Measurements from ENCODE around the gene WWOX. TPM values are rescaled to one million over a fixed set of nuclear protein-coding genes. Genes with fewer than 3 reads are reported as not detected.

Gene WWOX
- total and polyA plus RNA-seq, 3 experiments from 2014 or later, result 17.2 to 18.6 (median 18.2) TPM

DNA sequence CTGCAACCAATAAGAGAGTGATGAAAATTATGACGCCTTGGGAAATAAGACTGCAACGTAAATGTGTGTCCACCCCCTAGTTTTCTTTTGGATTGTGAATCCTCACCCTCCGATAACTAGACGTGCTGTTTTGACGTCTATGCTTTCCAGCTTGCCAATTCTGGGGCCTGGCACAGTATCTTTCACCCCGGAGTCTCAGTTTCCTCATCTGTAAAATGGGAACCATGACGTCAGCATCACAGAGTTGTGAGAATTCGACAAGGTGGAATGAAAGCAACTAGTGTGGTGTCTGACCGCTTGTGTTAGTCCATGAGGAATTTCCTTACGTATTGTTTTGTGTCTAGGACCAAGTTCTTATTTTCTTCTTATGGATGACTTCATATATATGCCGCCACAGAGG, 37.7 kb downstream of the WWOX start:
- ChIA-PET POLR2A (no interaction called here), CTCF (no interaction called here)
- Mint-ChIP-seq H3K27me3 (no peaks in the 10 kb centered on the region), H3K9me3 (no peaks in the 10 kb centered on the region), H3K36me3 (peaks cover 1 to 8% (median 5%) of the 10 kb centered on the region in 3 donors), H3K4me1 (peaks cover 14 to 19% (median 14%) of the 10 kb centered on the region in 3 donors), H3K4me3 (no peak overlapping the region), H3K27ac (no peak overlapping the region)
- Histone ChIP-seq H3K4me1 (ENCODE audit: insufficient read depth, low read length) (no peaks in the 10 kb centered on the region), H3K27ac (ENCODE audit: low read depth, low read length) (no peak overlapping the region), H3K4me3 (ENCODE audit: low read length) (no peak overlapping the region), H3K9me3 (ENCODE audit: low read length) (no peaks in the 10 kb centered on the region), H3K27me3 (ENCODE audit: insufficient read depth, low read length, poor library complexity, severe bottlenecking) (no peaks in the 10 kb centered on the region), H3K36me3 (ENCODE audit: insufficient read depth, low read length) (no peaks in the 10 kb centered on the region)
- no peak for DNase-seq

DNA sequence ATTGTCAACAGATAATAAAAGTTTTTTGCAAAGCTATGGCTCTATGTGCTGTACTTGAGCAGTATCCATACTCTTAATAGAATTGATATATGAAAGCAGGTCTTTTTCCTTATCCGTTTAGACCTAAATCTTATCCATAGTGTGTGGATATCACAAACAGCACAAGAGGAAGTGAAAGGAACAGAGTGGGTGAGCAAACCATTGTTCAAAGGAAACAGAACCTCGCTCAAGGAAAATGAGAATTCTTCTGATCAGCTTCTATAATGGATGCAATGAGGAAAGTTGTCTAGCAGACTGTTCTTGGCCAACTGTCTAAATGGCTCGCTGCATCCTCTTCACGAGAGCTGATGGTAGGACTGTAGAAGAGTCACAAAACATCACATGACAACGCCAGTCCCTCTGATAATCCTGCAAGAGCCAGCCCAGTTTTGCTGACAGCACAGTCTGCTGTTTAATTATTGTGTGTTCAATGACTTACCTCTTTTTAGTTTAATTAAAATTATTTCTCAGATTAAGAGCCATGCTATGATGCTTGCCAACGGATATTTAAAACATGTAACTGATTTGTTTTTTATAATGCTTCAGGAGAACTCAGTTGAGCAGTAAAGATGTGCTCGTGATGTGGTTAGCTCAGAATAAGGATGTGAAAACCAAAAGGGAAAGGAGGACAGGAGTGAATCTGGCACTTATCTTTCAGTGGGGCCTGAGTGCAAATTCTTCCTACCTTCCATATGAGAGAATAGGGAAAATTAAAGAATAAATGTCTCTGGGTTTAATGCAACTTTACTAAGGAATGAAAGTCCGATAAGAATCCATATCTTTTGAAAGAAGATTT, 38.5 kb downstream of the WWOX start:
- CTCF ChIA-PET, result no interaction called here
- no peak for DNase-seq
- H3K27me3 ChIP-seq (ENCODE audit: insufficient read depth, low read length, poor library complexity, severe bottlenecking), result no peaks in the 10 kb centered on the region
- H3K27me3 Mint-ChIP-seq, result no peaks in the 10 kb centered on the region
- no peaks in the 10 kb centered on the region for H3K9me3 Mint-ChIP-seq
- no peaks in the 10 kb centered on the region for H3K36me3 ChIP-seq (ENCODE audit: insufficient read depth, low read length)
- H3K4me3 ChIP-seq (ENCODE audit: low read length), result no peak overlapping the region
- no peak overlapping the region for H3K27ac Mint-ChIP-seq
- no peak overlapping the region for H3K4me3 Mint-ChIP-seq
- no peaks in the 10 kb centered on the region for H3K9me3 ChIP-seq (ENCODE audit: low read length)
- POLR2A ChIA-PET, result no interaction called here
- H3K4me1 Mint-ChIP-seq, result peaks cover 14 to 19% (median 14%) of the 10 kb centered on the region in 3 donors
- H3K27ac ChIP-seq (ENCODE audit: low read depth, low read length), result no peak overlapping the region
- peaks cover 0 to 4% (median 1%) of the 10 kb centered on the region in 3 donors for H3K36me3 Mint-ChIP-seq
- no peaks in the 10 kb centered on the region for H3K4me1 ChIP-seq (ENCODE audit: insufficient read depth, low read length)

GRCh38 chr16:78140818-78141466, 41.5 kb downstream of the WWOX start:
- Mint-ChIP-seq H3K27ac (peak overlapping the region in 1 of 8 donors; percentile 30), H3K27me3 (no peaks in the 10 kb centered on the region), H3K36me3 (peaks cover 0 to 3% (median 1%) of the 10 kb centered on the region in 3 donors), H3K4me1 (peaks cover 0 to 3% (median 0%) of the 10 kb centered on the region in 3 donors), H3K9me3 (no peaks in the 10 kb centered on the region), H3K4me3 (no peak overlapping the region)
- ChIA-PET CTCF (no interaction called here), POLR2A (no interaction called here)
- Histone ChIP-seq H3K4me1 (ENCODE audit: insufficient read depth, low read length) (no peaks in the 10 kb centered on the region), H3K36me3 (ENCODE audit: insufficient read depth, low read length) (no peaks in the 10 kb centered on the region), H3K27ac (ENCODE audit: low read depth, low read length) (no peak overlapping the region), H3K9me3 (ENCODE audit: low read length) (no peaks in the 10 kb centered on the region), H3K27me3 (ENCODE audit: insufficient read depth, low read length, poor library complexity, severe bottlenecking) (no peaks in the 10 kb centered on the region), H3K4me3 (ENCODE audit: low read length) (no peak overlapping the region)
- DNase-seq, result no peak

GRCh38 chr16:78142788-78143187, 43.3 kb downstream of the WWOX start:
- Mint-ChIP-seq H3K27me3 (no peaks in the 10 kb centered on the region), H3K4me3 (no peak overlapping the region), H3K9me3 (no peaks in the 10 kb centered on the region), H3K4me1 (no peaks in the 10 kb centered on the region), H3K36me3 (peaks cover 0 to 6% (median 0%) of the 10 kb centered on the region in 3 donors), H3K27ac (peak overlapping the region in 2 of 8 donors; percentile 9 to 42)
- POLR2A ChIA-PET, result no interaction called here
- H3K36me3 ChIP-seq (ENCODE audit: insufficient read depth, low read length), result no peaks in the 10 kb centered on the region
- H3K9me3 ChIP-seq (ENCODE audit: low read length), result no peaks in the 10 kb centered on the region
- H3K27me3 ChIP-seq (ENCODE audit: insufficient read depth, low read length, poor library complexity, severe bottlenecking), result no peaks in the 10 kb centered on the region
- CTCF ChIA-PET, result no interaction called here
- H3K4me1 ChIP-seq (ENCODE audit: insufficient read depth, low read length), result no peaks in the 10 kb centered on the region
- DNase-seq, result no peak
- H3K27ac ChIP-seq (ENCODE audit: low read depth, low read length), result no peak overlapping the region
- no peak overlapping the region for H3K4me3 ChIP-seq (ENCODE audit: low read length)

DNA sequence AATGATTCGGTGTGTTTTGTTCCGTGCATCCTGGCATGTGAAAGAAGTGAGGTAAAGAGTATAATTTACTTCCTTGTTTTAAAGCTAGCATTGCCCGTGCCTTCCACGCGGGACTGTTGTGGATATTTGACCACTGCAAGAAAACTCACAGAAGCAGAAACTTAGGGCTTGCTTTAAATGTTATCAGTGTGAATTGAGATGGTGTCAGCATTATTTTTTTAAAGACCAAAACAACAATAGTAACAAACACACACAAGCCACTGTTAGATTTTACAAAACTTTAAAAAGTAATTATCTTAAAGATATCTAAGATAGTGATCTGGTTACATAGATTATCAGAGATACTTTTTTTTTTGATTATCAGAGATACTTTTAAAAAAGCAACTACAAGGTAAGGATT, 47.4 kb downstream of the WWOX start:
- Histone ChIP-seq H3K36me3 (ENCODE audit: insufficient read depth, low read length) (no peaks in the 10 kb centered on the region), H3K27ac (ENCODE audit: low read depth, low read length) (no peak overlapping the region), H3K4me3 (ENCODE audit: low read length) (no peak overlapping the region), H3K4me1 (ENCODE audit: insufficient read depth, low read length) (no peaks in the 10 kb centered on the region), H3K27me3 (ENCODE audit: insufficient read depth, low read length, poor library complexity, severe bottlenecking) (no peaks in the 10 kb centered on the region), H3K9me3 (ENCODE audit: low read length) (no peaks in the 10 kb centered on the region)
- Mint-ChIP-seq H3K4me3 (no peak overlapping the region), H3K27me3 (no peaks in the 10 kb centered on the region), H3K36me3 (peaks cover 3 to 9% (median 5%) of the 10 kb centered on the region in 3 donors), H3K9me3 (no peaks in the 10 kb centered on the region), H3K27ac (no peak overlapping the region), H3K4me1 (no peaks in the 10 kb centered on the region)
- no peak for DNase-seq
- CTCF ChIA-PET, result no interaction called here
- POLR2A ChIA-PET, result no interaction called here

DNA sequence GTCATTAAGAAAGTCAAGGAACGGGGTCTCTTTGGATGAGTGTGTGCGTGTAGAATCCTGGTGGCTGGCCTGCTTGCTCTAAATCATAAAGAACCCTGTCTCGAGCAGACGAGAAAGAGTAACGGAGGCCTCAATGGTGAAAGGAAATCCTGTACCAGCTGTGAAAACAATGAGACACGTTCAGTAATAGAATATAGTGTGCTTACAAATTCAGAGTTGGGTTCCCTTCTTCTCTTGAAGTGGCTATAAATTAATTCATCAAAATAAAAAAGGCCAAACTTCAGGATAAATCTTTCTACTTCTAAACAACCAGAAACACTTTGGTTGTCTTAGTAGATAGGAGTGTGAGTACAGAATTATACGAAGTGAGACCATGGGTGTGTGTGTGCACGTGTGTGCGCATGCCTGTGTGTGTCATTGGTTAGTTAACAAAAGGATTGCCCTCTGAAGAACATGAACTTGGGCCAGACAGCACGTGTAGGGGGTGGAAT, 48.5 kb downstream of the WWOX start:
- Mint-ChIP-seq H3K4me3 (no peak overlapping the region), H3K27me3 (no peaks in the 10 kb centered on the region), H3K36me3 (peaks cover 3 to 9% (median 5%) of the 10 kb centered on the region in 3 donors), H3K4me1 (no peaks in the 10 kb centered on the region), H3K27ac (no peak overlapping the region), H3K9me3 (no peaks in the 10 kb centered on the region)
- H3K36me3 ChIP-seq (ENCODE audit: insufficient read depth, low read length), result no peaks in the 10 kb centered on the region
- H3K27ac ChIP-seq (ENCODE audit: low read depth, low read length), result no peak overlapping the region
- H3K4me3 ChIP-seq (ENCODE audit: low read length), result no peak overlapping the region
- no peaks in the 10 kb centered on the region for H3K9me3 ChIP-seq (ENCODE audit: low read length)
- no peak for DNase-seq
- H3K27me3 ChIP-seq (ENCODE audit: insufficient read depth, low read length, poor library complexity, severe bottlenecking), result no peaks in the 10 kb centered on the region
- no peaks in the 10 kb centered on the region for H3K4me1 ChIP-seq (ENCODE audit: insufficient read depth, low read length)
- ChIA-PET POLR2A (no interaction called here), CTCF (no interaction called here)

GRCh38 chr16:78150233-78150632, 50.8 kb downstream of the WWOX start:
- DNase-seq, result no peak

GRCh38 chr16:78154729-78155461, 55.4 kb downstream of the WWOX start:
- no peak overlapping the region for H3K4me3 Mint-ChIP-seq
- CTCF ChIA-PET, result interaction anchor here (0.7 kb wide), 1 partner anchor 81 kb away, joined by 3 read pairs; no protein-coding TSS in a partner anchor
- H3K27ac Mint-ChIP-seq, result peak overlapping the region in 2 of 8 donors; percentile 47 to 55
- no peak overlapping the region for H3K4me3 ChIP-seq (ENCODE audit: low read length)
- POLR2A ChIA-PET, result no interaction called here
- no peaks in the 10 kb centered on the region for H3K9me3 ChIP-seq (ENCODE audit: low read length)
- peaks cover 0 to 2% (median 0%) of the 10 kb centered on the region in 5 donors for H3K9me3 Mint-ChIP-seq
- no peaks in the 10 kb centered on the region for H3K4me1 ChIP-seq (ENCODE audit: insufficient read depth, low read length)
- no peaks in the 10 kb centered on the region for H3K27me3 Mint-ChIP-seq
- H3K36me3 ChIP-seq (ENCODE audit: insufficient read depth, low read length), result no peaks in the 10 kb centered on the region
- peaks cover 0 to 4% (median 3%) of the 10 kb centered on the region in 3 donors for H3K36me3 Mint-ChIP-seq
- DNase-seq, result no peak
- H3K4me1 Mint-ChIP-seq, result peaks cover 5 to 11% (median 10%) of the 10 kb centered on the region in 3 donors
- no peak overlapping the region for H3K27ac ChIP-seq (ENCODE audit: low read depth, low read length)
- no peaks in the 10 kb centered on the region for H3K27me3 ChIP-seq (ENCODE audit: insufficient read depth, low read length, poor library complexity, severe bottlenecking)

More at GRCh38 chr16:78150233-78150632, 50.8 kb downstream of the WWOX start:
- H3K36me3 ChIP-seq (ENCODE audit: insufficient read depth, low read length), result no peaks in the 10 kb centered on the region
- H3K27me3 ChIP-seq (ENCODE audit: insufficient read depth, low read length, poor library complexity, severe bottlenecking), result no peaks in the 10 kb centered on the region
- H3K4me1 ChIP-seq (ENCODE audit: insufficient read depth, low read length), result no peaks in the 10 kb centered on the region
- H3K9me3 ChIP-seq (ENCODE audit: low read length), result no peaks in the 10 kb centered on the region
- H3K27me3 Mint-ChIP-seq, result no peaks in the 10 kb centered on the region
- no peak overlapping the region for H3K27ac ChIP-seq (ENCODE audit: low read depth, low read length)
- ChIA-PET CTCF (no interaction called here), POLR2A (no interaction called here)
- no peak overlapping the region for H3K4me3 Mint-ChIP-seq
- no peaks in the 10 kb centered on the region for H3K4me1 Mint-ChIP-seq
- H3K27ac Mint-ChIP-seq, result no peak overlapping the region
- H3K36me3 Mint-ChIP-seq, result peaks cover 3 to 9% (median 5%) of the 10 kb centered on the region in 3 donors
- no peak overlapping the region for H3K4me3 ChIP-seq (ENCODE audit: low read length)
- no peaks in the 10 kb centered on the region for H3K9me3 Mint-ChIP-seq
